T47D (cell line): ENCODE data around the gene GPD1L.
A peak's percentile ranks its signal among the peaks of the same experiment; 100 is the strongest.

ENCODE experiments used
- DNase-seq, 2 experiments: peaks; one replicate each; pipeline versions ENCODE4 v3.0.0 to v3.0.0-alpha.2; 2011 to 2012; ENCODE audit warnings: low read depth in 1 of 2, low spot score in 1 of 2
- JUND ChIP-seq: IDR thresholded peaks from 2 replicates; pipeline ENCODE4 v1.6.1; 2012; ENCODE audit warnings: low read depth
- in situ Hi-C: cut with HindIII; loops from 2 replicates; pipeline ENCODE4 v1.10.0; 2016; ENCODE audit warnings: low sequenced_read_pairs, low pct_unique_long_range_greater_than_20kb

Gene GPD1L

DNA sequence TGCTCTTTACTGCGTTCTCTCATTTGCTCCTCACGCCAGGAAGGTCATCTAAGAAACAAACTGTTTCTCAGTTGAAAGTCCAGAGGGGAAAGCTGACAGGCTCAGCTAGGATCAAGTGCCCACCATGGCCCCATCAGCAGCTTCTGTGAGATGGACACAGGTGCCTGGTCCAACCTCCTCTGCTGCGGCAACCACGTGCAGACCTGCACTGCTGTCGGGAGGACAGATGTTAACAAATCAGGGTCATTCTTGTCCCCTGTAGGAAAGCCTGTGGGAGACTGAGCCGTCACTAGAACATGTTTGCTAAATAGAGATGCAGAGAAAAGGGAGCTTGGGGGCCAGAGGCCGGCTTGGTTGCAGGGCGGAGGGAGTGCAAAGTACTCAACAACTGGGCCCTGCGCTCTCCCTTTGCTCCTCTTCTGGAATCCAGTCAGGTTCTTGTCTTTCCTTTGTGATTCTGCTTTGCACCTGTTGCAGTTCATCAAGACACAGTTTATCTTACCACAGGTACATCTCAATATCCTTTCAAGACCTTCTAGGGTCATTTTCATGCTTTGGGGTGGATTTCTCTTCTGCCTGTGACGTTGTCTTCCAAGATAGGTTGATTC lies 20.9 kb downstream of the GPD1L start:
- no peak for TF ChIP-seq JUND
- in situ Hi-C loops = no loop called here
- DNase-seq = no peak

- in situ Hi-C loops = no loop called here
- TF ChIP-seq JUND = no peak
- DNase-seq = no peak
These were observed 22.5 kb downstream of the GPD1L start for GRCh38 chr3:32128936-32129335.

GRCh38 chr3:32129832-32130231 lies 23.4 kb downstream of the GPD1L start:
- in situ Hi-C loops = no loop called here
- DNase-seq = no peak
- no peak for TF ChIP-seq JUND

DNA sequence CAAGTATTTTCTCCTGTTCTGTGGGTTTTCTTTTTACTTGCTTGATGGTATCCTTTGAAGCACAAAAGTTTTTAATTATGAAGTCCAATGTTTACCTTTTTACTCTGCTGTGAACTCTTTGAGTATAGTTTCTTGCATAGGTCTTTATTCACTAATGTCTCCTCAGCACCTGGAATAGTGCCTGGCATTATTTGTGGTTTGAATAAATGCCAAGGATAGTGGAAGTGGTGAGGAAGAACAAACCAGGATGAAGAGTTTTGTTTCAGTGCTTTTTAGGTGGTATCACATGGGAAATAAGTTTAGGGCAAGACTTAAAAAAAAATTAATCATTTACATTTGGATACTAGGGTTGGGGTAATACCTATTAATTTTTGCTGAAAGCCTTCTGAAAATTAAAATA lies 25.7 kb downstream of the GPD1L start:
- TF ChIP-seq JUND = no peak
- DNase-seq = peak in 1 of 2 experiments; percentile 49
- in situ Hi-C loops = no loop called here

GRCh38 chr3:32132706-32133105 lies 26.3 kb downstream of the GPD1L start:
- no peak for TF ChIP-seq JUND
- in situ Hi-C loops = no loop called here
- DNase-seq = peak in 1 of 2 experiments; percentile 20

DNA sequence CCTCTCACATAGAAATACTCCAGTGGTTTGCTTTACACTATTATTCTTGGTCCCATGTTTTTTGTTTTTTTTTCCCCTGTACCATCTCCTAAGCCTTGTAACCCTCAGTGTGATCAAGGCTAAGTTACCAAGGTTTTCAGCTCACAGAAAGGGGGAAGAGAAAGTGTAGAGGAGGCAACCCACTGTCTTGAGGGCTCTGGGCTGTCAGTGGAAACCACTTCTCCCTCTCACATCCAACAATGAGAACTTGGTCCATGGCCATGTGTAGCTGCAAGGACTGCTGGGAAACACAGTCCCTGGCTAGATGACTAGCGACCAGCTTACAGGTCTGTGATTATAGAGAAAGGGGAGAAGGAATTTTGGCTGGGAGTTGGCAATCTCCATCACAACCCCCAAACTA lies 30.3 kb downstream of the GPD1L start:
- in situ Hi-C loops = no loop called here
- no peak for DNase-seq
- no peak for TF ChIP-seq JUND

DNA sequence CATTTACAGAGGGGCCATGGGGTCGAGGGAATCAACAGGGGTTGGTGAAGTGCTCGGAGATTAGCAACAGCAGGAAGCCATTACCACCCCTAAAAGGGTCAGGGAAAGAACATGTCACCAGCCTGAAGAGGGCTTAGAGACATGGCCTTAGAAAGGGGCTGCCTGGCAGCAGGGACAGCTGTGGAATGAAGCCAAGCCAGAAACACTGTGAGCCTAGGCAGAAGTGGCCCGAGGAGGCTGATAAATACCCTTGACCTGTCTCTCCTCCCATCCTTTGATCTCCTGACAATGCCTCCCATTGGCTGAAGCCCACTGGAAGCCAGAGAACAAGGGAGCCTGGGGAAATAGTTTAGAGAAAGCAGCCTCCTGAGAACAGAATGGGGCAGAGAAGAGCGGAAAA lies 31.4 kb downstream of the GPD1L start:
- no peak for TF ChIP-seq JUND
- no peak for DNase-seq

DNA sequence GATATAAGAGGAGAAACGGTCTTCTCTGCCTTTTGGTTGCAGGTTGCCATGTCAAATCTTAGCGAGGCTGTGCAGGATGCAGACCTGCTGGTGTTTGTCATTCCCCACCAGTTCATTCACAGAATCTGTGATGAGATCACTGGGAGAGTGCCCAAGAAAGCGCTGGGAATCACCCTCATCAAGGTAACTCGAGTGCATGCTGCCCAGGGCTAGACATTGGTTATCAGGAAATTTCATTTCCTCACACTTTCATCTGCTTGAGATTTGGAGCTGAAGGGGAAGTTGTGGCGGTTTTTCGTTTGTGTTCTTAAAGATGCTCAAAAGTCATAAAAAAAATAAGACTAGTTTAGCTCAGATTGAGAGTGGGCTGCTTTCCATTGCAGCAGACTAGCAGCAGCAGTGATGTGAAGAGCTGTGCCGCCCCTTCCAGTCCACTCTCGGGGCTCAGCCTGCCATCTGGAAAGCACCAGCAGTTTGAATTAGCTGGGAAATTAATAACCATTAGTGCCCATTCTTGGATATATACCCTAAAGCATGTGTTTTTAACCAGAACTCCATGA lies 32.2 kb downstream of the GPD1L start:
- in situ Hi-C loops = no loop called here
- TF ChIP-seq JUND = no peak
- DNase-seq = no peak

More for the DNA sequence above, 31.4 kb downstream of the GPD1L start:
- in situ Hi-C loops = no loop called here

GRCh38 chr3:32140943-32141342 lies 34.5 kb downstream of the GPD1L start:
- no peak for TF ChIP-seq JUND
- in situ Hi-C loops = no loop called here

DNA sequence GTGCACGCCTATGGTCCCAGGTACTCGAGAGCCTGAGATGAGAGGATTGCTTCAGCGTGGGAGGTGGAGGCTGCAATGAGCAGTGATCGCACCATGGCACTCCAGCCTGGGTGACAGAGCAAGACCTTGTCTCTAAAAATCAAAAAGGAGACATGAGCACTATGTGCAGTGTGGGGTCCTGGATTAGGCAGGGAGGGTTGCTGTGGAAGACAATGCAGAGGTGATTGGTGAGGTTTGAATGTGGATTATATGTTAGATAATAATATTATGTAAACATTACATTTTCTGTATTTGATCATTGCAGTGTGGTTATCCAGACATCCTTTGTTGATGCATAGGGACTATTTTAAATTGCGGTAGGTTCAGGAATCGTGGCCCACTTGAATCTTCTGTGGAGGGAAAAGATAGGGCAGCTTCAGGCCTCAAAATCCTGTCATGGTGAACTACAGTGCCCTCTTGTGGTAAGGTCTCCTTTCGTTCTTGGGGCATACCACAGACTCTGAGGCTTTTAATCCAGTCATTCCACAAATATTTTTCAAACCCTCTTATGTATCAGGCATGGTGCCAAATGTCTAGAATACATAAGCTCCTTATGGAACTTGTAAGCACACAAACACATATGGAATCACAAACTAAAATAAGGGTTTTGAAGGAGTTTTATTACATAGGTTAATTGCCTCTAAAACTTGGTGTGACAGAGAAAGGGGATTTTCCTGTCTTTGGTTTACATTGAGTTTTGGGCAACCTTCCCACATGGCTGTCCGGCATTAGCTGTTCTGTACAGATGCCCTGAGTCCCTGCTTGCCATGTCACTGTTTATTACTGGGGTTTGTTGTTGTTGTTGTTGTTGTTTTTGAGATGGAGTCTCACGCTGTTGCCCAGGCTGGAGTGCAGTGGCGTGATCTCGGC lies 37.7 kb downstream of the GPD1L start:
- peak; percentile 59 to 84 for DNase-seq
- no peak for TF ChIP-seq JUND
- in situ Hi-C loops = no loop called here

More at GRCh38 chr3:32140943-32141342, 34.5 kb downstream of the GPD1L start:
- DNase-seq = no peak

- no peak for TF ChIP-seq JUND
- peak in 1 of 2 experiments; percentile 19 for DNase-seq
- in situ Hi-C loops = no loop called here
These were observed 40.4 kb downstream of the GPD1L start for GRCh38 chr3:32146746-32147211.

DNA sequence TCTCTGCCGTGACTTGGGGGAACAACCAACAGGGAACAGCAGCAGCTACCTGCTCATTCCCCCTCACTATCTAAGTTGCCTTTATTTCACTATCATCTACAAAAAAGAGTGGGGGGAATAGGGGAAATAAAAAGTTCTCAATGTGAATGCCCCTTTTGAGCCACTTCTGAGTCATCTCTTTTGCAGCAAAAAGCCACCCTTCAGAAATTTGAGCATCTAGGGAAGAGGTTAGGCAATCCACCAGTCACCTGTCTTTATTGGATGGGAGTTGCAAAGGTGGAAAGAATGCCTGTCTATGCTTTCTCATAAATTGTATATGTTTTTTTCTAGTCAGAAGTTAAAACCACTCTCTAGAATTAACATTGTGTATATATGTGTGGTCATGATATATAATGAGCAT lies 41.1 kb downstream of the GPD1L start:
- DNase-seq = no peak
- in situ Hi-C loops = no loop called here
- TF ChIP-seq JUND = no peak

DNA sequence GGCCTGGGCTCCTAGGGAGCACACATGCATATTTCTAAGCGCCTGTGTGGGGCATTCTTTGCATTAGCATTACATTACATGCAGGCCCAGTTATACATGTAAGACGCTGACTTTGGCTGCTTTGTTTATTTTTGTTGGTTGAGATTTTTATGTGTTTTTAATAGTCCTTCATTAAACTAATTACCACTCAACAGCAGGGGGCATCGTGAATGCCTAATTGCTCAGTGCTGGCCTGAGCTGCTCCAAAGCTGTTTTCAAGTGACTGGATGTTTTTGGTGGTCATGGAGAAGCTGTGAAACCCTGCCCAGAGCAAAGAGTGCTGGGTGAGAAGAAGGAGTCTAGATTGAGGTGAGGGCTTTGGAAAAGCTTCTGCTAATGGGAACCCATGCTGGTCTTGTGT lies 41.5 kb downstream of the GPD1L start:
- DNase-seq = no peak
- no peak for TF ChIP-seq JUND
- in situ Hi-C loops = no loop called here

- in situ Hi-C loops = no loop called here
- DNase-seq = no peak
- TF ChIP-seq JUND = no peak
These were observed 41.9 kb downstream of the GPD1L start for GRCh38 chr3:32148351-32148750.
